GM10248 (cell line): ENCODE results near the gene SPEG.

ENCODE experiments used
- CTCF ChIA-PET: fragments of 300-600 bp; sonication (Branson Sonifier 250); formaldehyde crosslinking; extraction: SDS; loops from one replicate; lab custom pipeline; 2021; ENCODE audit warnings: antibody characterized with exemption; lab: Yijun Ruan, JAX
- POLR2A ChIA-PET: fragments of 350-650 bp; sonication (Branson Sonifier 250); formaldehyde crosslinking; extraction: SDS; loops from one replicate; lab custom pipeline; 2020; ENCODE audit warnings: antibody characterized with exemption; lab: Yijun Ruan, JAX
- DNase-seq: peaks from one replicate; pipeline ENCODE4 v3.0.0; 2012; ENCODE audit errors: extremely low spot score
- CTCF ChIP-seq: IDR thresholded peaks from 2 replicates; pipeline ENCODE4 v1.5.1; 2012; ENCODE audit warnings: mild to moderate bottlenecking, low read depth; ENCODE audit errors: extremely low read depth, missing control alignments, control extremely low read depth

The SPEG gene

GRCh38 chr2:219517954-219518778 lies 83.5 kb downstream of the SPEG start:
- ChIA-PET CTCF (interaction anchor here (0.6 to 7.2 kb wide), 8 partner anchors 9 to 115 kb away, joined by 3 to 80 read pairs (median 3); partner anchors contain the start of gene GMPPA), POLR2A (interaction anchor here (1.5 kb wide), 1 partner anchor 20 kb away, joined by 5 read pairs; the partner anchor contains the start of gene GMPPA)
- no peak for DNase-seq
- TF ChIP-seq CTCF = no peak

- ChIA-PET CTCF (interaction anchor here (1.2 to 7.2 kb wide), 6 partner anchors 10 to 47 kb away, joined by 3 to 80 read pairs (median 5); a partner anchor contains a TSS), POLR2A (no interaction called here)
These were observed 84.9 kb downstream of the SPEG start for GRCh38 chr2:219519526-219519916.

GRCh38 chr2:219520079-219520478 lies 85.4 kb downstream of the SPEG start:
- no peak for TF ChIP-seq CTCF
- no peak for DNase-seq
- ChIA-PET POLR2A (no interaction called here), CTCF (interaction anchor here (0.7 to 7.2 kb wide), 10 partner anchors 8 to 117 kb away, joined by 3 to 80 read pairs (median 4); a partner anchor contains a TSS)

More at GRCh38 chr2:219519526-219519916, 84.9 kb downstream of the SPEG start:
- TF ChIP-seq CTCF = no peak
- no peak for DNase-seq

GRCh38 chr2:219521066-219521880 lies 86.6 kb downstream of the SPEG start:
- ChIA-PET CTCF (interaction anchor here (0.8 to 7.2 kb wide), 7 partner anchors 8 to 118 kb away, joined by 3 to 80 read pairs (median 5); a partner anchor contains a TSS), POLR2A (no interaction called here)
- TF ChIP-seq CTCF = peak; percentile 28
- DNase-seq = no peak

- TF ChIP-seq CTCF = no peak
- POLR2A ChIA-PET = interaction anchor here (0.6 kb wide), 1 partner anchor 69 kb away, joined by 3 read pairs; no protein-coding TSS in a partner anchor
- DNase-seq = no peak
- CTCF ChIA-PET = interaction anchor here (0.6 to 9.9 kb wide), 5 partner anchors 8 to 120 kb away, joined by 3 to 325 read pairs (median 3); partner anchors contain the start of genes CHPF, GMPPA and TMEM198
These were observed 87.7 kb downstream of the SPEG start for GRCh38 chr2:219522111-219523030.
